GM21737 (cell line): ENCODE measurements around the gene SPATA33.
"Not testable (repeated sequence)": the region's sequence is repeated elsewhere in the genome, so short reads cannot be mapped to it uniquely, and the experiment has no call there.

Experiments
- ATAC-seq: cut with Tn5 transposase; IDR thresholded peaks from one replicate; pipeline ENCODE4 v1.9.1; 2021; ENCODE audit warnings: mild to moderate bottlenecking, moderate library complexity; ENCODE audit not compliant: unreplicated experiment

The SPATA33 gene

GRCh38 chr16:89658221-89658879 is 714 bp downstream of the SPATA33 start:
- ATAC-seq: no peak

- no peak for ATAC-seq
Observed at GRCh38 chr16:89660146-89660545, 2.5 kb downstream of the SPATA33 start.

- no peak for ATAC-seq
Observed at GRCh38 chr16:89661215-89661614, 3.6 kb downstream of the SPATA33 start.

DNA sequence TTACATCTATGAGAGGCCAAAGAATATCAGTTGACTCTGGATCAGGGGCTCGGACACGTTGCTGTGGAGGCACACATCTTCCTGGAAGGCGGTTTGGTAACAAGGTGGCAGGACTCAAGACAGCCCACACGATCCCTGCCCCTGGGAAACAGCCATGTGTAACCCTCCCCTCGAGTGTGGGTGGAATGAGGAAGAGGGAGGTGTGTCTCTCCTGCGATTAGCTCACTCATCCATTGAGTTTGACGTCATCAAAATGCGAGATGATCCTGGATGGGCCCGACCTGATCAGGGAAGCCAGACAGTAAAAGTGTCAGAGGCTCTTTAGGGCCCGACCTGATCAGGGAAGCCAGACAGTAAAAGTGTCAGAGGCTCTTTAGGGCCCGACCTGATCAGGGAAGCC is 6.6 kb downstream of the SPATA33 start:
- ATAC-seq: not testable (repeated sequence)

GRCh38 chr16:89667000-89667399 is 9.4 kb downstream of the SPATA33 start:
- not testable (repeated sequence) for ATAC-seq

DNA sequence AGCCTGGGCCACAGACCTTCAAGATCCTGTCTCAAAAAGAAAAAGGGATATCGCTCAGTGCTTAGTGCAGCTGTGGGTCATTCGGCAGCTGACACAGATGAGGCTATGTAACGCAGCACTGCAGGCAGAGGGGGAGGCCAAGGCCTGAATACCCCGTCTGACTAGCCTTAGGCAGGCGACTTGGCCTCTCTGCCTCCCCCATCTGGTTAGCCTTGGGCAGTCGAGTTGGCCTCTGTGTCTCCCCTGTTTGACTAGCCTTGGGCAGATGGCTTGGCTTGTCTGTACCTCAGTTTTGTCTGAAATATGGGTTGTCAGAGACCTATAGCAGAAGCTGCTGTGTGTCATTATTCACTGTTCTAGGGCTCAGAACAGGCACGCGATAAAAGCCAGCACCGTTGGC is 10.0 kb downstream of the SPATA33 start:
- no peak for ATAC-seq

GRCh38 chr16:89668790-89669158 is 11.1 kb downstream of the SPATA33 start:
- no peak for ATAC-seq

DNA sequence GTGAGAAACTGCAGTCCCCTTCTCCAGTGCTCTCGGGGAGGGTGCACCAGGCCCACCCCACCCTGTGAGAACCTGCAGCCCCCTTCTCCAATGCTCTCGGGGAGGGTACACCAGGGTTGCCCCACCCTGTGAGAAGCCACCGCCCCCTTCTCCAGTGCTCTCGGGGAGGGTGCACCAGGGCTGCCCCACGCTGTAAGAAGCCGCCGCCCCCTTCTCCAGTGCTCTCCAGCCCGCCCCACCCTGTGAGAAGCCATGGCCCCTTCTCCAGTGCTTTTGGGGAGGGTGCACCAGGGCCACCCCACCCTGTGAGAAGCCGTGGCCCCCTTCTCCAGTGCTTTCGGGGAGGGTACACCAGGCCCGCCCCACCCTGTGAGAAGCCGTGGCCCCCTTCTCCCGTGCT is 12.1 kb downstream of the SPATA33 start:
- no peak for ATAC-seq

- no peak for ATAC-seq
Observed at GRCh38 chr16:89670496-89671431, 13.1 kb downstream of the SPATA33 start.

- ATAC-seq: not testable (repeated sequence)
Observed at GRCh38 chr16:89671565-89671964, 13.9 kb downstream of the SPATA33 start.

DNA sequence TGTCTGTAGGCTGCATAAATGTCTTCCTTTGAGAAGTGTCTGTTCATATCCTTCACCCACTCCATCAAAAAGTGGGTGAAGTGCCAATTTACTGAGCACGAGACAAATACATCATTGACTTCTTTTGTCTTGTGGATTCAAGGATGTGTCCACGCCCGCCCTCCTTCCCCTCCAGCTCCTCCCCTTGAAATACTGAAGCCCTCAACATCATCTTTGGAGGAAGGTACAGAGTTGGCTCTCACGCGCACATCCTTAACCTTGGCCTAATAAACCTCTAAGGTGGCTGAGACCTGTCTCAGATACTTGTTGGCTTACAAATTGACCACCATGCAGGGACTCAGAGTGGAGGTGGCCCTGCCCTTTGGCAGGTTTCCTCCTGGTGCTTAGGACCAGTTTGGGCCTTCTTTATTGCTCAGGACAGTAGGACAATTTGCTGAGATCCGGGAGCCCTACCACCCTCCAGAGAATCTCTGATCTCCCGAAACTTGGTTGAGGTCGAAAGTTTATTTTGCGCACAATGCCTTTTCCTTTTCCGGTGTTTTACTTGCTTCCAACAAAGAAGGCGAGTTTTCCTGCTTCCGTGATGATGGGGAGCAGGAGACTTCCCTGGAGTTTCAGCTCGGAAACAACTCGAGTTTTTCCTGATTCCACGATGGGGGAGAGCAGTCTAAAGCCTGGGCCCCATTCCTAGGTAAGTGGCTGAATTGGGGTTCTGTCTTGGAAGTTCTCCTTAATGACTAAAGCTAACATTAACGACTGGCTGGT is 14.7 kb downstream of the SPATA33 start:
- ATAC-seq: no peak

DNA sequence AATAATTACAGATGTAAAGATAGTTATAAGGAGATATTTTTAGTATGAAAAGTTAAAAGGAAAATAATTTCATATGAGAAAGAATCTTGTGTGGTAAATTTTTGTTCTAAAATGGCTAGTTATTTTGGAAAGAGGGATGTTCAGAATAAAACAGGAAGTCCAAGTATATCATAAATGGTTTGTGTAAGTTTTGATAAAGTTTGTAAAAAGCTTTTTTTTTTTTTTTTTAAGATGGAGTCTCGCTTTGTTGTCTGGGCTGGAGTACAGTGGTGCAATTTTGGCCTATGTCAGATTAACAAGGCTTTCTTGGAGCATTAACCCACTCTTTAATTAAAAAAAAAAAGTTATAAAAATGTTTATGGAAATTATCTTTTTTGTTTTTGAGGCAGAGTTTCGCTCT is 20.6 kb downstream of the SPATA33 start:
- ATAC-seq: no peak

GRCh38 chr16:89685916-89686315 is 28.3 kb downstream of the SPATA33 start:
- no peak for ATAC-seq

DNA sequence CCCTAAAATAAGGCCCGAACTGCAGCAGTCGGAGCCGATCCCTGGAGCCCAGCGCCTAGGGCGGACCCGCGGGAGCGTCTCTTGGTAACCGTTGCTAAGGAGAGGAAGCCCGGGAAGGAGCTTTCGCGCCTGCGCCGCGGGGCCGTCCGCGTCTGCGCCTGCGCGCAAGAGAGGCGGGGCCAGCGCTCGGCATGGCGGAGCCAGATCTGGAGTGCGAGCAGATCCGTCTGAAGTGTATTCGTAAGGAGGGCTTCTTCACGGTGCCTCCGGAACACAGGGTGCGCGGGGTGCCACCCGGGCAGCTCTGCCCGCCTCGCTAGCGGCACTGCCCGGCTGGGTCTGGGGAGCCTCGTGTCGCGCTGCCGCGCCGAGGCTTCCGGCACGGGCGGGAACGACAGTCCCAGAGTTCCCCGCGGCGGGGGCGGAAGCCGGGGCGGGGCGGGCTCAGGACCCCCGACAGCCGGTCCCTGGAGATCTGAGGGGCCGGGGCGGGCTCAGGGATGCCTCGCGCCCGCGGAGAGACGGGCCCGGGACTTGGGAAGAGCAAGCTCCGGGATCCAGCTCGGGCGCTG is 29.0 kb downstream of the SPATA33 start, which contains the start of gene CDK10:
Gene CDK10, plus strand, starts transcription at position 170 of the 572 bp plus-strand sequence. Its CDS starts 22 bp downstream, at position 192.
- peak; percentile 72 for ATAC-seq

DNA sequence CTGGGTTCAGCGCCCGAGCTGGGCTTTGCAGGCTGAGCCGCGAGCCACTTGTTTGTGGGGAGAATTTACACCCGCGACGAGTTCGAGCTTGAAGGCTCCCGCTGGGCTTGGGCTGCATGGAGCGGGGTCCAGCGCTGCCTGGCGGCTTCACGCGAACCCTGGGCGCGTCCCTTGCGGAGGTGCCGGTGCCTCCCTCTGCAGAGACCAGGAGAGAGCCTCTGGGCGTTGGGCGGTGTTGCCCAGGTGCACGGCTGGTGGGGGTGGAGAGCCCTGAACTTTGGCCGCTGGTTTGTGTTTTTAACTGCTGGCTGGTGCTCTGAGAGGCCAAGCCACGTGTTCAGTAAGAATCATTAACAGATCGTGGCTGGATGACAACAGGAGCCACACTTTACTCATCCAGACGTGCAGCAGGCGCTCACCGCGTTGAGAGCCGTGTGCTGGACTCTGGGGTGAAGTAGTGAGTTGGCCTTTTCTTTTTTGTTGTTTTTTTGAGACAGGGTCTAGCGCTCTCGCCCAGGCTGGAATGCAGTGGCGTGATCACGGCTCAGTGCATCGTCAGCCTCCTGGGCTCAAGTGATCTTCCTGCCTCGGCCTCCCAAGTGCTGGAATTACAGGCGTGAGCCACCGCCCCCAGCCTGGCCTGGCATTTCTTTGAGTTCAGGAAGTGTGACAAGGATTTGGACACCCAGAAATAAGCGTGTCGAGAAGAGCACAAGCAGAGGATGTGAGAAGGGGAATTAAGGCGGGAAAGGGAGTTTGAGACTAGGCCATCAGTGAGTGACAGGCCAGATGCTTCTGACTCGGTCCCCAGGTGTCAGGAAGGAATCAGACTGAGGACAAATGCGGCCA is 29.7 kb downstream of the SPATA33 start:
- peak; percentile 45 for ATAC-seq

DNA sequence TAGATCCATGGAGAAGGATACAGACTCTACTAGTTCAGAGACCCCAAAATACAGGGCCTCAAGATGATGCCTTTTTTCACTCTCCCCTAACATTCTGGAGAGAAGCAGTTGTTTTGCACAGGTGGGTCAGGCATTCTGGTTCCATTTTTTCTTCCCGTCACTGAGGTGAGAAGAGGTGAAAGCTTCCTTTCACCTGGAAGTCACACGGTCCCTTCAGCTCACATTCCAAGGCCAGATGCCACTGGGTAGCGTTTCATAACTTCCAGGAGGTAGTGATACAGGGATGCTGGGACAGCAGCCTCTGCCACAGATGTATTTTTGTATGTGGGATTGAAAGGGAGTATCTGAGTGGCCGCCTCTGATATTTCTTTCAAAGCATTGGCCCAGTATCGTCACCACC is 30.8 kb downstream of the SPATA33 start:
- no peak for ATAC-seq

DNA sequence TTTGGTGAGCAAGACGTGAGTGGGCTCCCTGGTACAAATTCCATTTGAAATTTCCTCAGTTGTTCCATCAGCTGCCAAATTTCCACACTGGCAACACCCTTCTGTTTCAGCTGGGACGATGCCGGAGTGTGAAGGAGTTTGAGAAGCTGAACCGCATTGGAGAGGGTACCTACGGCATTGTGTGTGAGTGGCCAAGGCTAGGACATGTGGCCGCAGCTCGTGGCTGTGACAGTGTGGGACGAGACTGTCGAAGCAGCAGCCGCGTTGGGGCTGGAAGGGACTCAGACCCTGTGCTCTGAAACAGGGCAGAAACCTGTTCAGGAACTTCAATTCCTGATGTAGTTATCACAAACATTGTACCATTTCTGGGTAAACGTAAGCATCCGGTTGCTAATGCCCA is 31.5 kb downstream of the SPATA33 start:
- no peak for ATAC-seq

GRCh38 chr16:89689621-89690020 is 32.0 kb downstream of the SPATA33 start:
- not testable (repeated sequence) for ATAC-seq

GRCh38 chr16:89690392-89690901 is 32.8 kb downstream of the SPATA33 start:
- no peak for ATAC-seq
